ENCODE results near the gene DYRK1A.

The DYRK1A gene

DNA sequence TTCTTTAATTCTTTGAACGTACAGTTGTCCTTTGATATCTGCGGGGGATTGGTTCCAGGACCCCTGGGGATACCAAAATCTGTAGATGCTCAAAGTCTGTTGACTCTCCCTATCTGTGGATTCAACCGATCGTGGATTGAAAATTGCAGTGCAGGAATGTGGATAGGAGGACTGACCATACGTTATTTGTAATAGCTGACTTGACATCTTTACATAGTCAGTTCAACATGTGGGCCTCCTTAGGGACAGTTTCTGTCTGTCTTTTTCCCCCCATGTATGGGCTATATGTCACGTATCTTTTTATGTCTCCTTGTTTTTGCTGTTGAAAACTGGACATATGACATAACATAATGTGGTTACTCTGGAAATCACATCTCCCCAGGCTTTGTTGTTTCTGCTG lies 204.9 kb downstream of the DYRK1A start:
- no peaks in the 10 kb centered on the region for H3K9me3 ChIP-seq (ENCODE audit: severe bottlenecking)
- DNase-seq (ENCODE audit: low spot score) (no peak), ATAC-seq (ENCODE audit: low read depth) (no peak)
- no peaks in the 10 kb centered on the region for H3K4me1 ChIP-seq (ENCODE audit: insufficient read depth, poor library complexity, severe bottlenecking)
- TF ChIP-seq, protein P1, sequence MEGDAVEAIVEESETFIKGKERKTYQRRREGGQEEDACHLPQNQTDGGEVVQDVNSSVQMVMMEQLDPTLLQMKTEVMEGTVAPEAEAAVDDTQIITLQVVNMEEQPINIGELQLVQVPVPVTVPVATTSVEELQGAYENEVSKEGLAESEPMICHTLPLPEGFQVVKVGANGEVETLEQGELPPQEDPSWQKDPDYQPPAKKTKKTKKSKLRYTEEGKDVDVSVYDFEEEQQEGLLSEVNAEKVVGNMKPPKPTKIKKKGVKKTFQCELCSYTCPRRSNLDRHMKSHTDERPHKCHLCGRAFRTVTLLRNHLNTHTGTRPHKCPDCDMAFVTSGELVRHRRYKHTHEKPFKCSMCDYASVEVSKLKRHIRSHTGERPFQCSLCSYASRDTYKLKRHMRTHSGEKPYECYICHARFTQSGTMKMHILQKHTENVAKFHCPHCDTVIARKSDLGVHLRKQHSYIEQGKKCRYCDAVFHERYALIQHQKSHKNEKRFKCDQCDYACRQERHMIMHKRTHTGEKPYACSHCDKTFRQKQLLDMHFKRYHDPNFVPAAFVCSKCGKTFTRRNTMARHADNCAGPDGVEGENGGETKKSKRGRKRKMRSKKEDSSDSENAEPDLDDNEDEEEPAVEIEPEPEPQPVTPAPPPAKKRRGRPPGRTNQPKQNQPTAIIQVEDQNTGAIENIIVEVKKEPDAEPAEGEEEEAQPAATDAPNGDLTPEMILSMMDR (IDR thresholded peaks at IDR 0.05; ENCODE audit: poor library complexity, severe bottlenecking), result no peak
- H3K36me3 ChIP-seq (ENCODE audit: low read depth), result no peaks in the 10 kb centered on the region
- H3K27ac ChIP-seq (ENCODE audit: poor library complexity, severe bottlenecking), result no peak overlapping the region
- no peaks in the 10 kb centered on the region for H3K27me3 ChIP-seq (ENCODE audit: insufficient read depth, poor library complexity, severe bottlenecking)
- no peak overlapping the region for H3K4me3 ChIP-seq (ENCODE audit: severe bottlenecking)

DNA sequence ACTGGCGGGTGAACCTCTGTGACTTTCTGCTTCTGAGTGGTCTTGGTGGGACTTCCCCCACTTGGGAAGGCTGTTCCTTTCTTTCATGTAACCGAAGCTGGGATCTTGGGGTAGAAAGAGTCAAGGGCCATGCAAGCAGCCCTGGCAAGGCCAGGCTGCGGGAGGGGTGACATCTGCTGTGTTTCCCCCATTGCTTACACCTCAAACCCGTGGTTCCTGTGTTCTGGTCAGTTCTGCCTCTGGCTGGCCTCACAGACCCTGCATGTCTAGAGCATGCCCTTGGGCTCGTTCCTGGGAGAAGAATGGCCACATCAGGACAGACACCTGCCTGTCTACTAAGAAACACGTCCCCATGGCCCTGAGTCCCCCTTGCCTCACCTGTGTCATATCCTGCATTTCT lies 207.7 kb downstream of the DYRK1A start:
- no peak for DNase-seq (ENCODE audit: low spot score)
- H3K36me3 ChIP-seq (ENCODE audit: low read depth), result no peaks in the 10 kb centered on the region
- no peaks in the 10 kb centered on the region for H3K4me1 ChIP-seq (ENCODE audit: insufficient read depth, poor library complexity, severe bottlenecking)
- H3K27me3 ChIP-seq (ENCODE audit: insufficient read depth, poor library complexity, severe bottlenecking), result no peaks in the 10 kb centered on the region
- H3K9me3 ChIP-seq (ENCODE audit: severe bottlenecking), result peaks cover 3% of the 10 kb centered on the region
- TF ChIP-seq, protein P1 (IDR thresholded peaks at IDR 0.05; ENCODE audit: poor library complexity, severe bottlenecking), result no peak
- ATAC-seq (ENCODE audit: low read depth), result no peak
- H3K27ac ChIP-seq (ENCODE audit: poor library complexity, severe bottlenecking), result no peak overlapping the region
- no peak overlapping the region for H3K4me3 ChIP-seq (ENCODE audit: severe bottlenecking)

DNA sequence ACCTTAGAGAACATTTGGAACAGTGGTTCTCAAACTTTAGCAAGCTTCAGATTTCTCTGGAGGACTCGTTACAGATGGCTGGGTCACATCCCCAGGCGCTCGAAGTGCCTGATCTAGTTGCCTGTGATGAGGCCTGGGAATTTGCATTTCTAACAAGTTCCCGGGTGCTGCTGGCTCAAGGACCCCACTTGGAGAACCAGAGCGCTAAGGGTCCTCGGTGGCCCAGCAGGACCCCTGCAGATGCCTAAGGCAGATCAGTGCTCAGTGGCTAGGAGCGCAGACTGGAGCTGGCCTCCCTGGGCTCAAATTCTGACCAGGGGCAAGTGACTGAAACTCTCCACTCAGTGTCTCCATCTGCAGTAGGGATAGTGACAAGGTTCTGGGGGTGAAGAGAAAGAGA lies 208.2 kb downstream of the DYRK1A start:
- no peak for DNase-seq (ENCODE audit: low spot score)
- Histone ChIP-seq H3K27me3 (ENCODE audit: insufficient read depth, poor library complexity, severe bottlenecking) (no peaks in the 10 kb centered on the region), H3K27ac (ENCODE audit: poor library complexity, severe bottlenecking) (no peak overlapping the region), H3K36me3 (ENCODE audit: low read depth) (no peaks in the 10 kb centered on the region), H3K4me1 (ENCODE audit: insufficient read depth, poor library complexity, severe bottlenecking) (no peaks in the 10 kb centered on the region), H3K4me3 (ENCODE audit: severe bottlenecking) (no peak overlapping the region), H3K9me3 (ENCODE audit: severe bottlenecking) (peaks cover 3% of the 10 kb centered on the region)
- ATAC-seq (ENCODE audit: low read depth), result no peak
- TF ChIP-seq, protein P1 (IDR thresholded peaks at IDR 0.05; ENCODE audit: poor library complexity, severe bottlenecking), result no peak

DNA sequence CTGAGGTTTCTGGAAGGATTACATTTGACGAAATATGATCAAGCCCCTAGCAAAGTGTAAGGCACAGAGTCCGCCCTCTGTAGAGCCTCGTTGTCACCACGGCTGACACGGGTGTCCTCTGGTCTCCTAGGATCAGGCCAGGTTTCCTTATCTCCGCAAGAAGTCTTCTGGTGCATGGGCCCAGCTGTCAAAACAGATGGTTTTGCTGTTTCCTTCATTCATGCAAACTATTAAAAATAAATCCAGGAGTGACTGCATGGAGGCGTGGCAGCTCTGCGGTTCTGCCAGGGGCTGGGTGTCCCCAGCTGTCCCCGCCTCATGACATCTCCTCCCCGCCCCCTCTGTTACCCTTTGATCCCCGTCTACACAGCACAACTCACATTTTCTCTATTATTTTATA lies 209.0 kb downstream of the DYRK1A start:
- H3K9me3 ChIP-seq (ENCODE audit: severe bottlenecking), result peaks cover 3% of the 10 kb centered on the region
- ATAC-seq (ENCODE audit: low read depth) (no peak), DNase-seq (ENCODE audit: low spot score) (no peak)
- no peak overlapping the region for H3K4me3 ChIP-seq (ENCODE audit: severe bottlenecking)
- H3K4me1 ChIP-seq (ENCODE audit: insufficient read depth, poor library complexity, severe bottlenecking), result no peaks in the 10 kb centered on the region
- TF ChIP-seq, protein P1 (IDR thresholded peaks at IDR 0.05; ENCODE audit: poor library complexity, severe bottlenecking), result no peak
- H3K27ac ChIP-seq (ENCODE audit: poor library complexity, severe bottlenecking), result no peak overlapping the region
- no peaks in the 10 kb centered on the region for H3K27me3 ChIP-seq (ENCODE audit: insufficient read depth, poor library complexity, severe bottlenecking)
- H3K36me3 ChIP-seq (ENCODE audit: low read depth), result no peaks in the 10 kb centered on the region

Data from RWPE2 (cell line).